HCT116 (cell line): ENCODE measurements around the gene PLEKHG5. TPM values are rescaled to one million over a fixed set of nuclear protein-coding genes. Genes with fewer than 3 reads are reported as not detected.

ENCODE experiments used
- ATAC-seq: fragments of 200-7000 bp; cut with Tn5 transposase; 2 replicates; pipeline ENCODE4 v1.9.1; 2020; ENCODE audit warnings: mild to moderate bottlenecking, moderate library complexity
- BruUV-seq: library from RNA; stranded (reverse); fragments of 400-500 nt; replicated peaks from 2 replicates; lab custom pipeline; 2021; lab: Mats Ljungman, UMichigan
- CTCF ChIA-PET: fragments of 300-600 bp; sonication (Branson Sonifier 250); formaldehyde crosslinking; loops from one replicate; lab custom pipeline; 2021; ENCODE audit warnings: antibody characterized with exemption; lab: Charles Lee
- POLR2A ChIA-PET: fragments of 300-600, 350-600 bp; sonication (Branson Sonifier 250); formaldehyde crosslinking; loops from one replicate; lab custom pipeline; 2021; ENCODE audit warnings: antibody characterized with exemption; lab: Charles Lee
- RAD21 ChIA-PET, 2 experiments: fragments of 300-600 bp; sonication (Branson Sonifier 250); formaldehyde crosslinking; loops; one replicate each; lab custom pipeline; 2023; ENCODE audit warnings: low total read pairs in 2 of 2; ENCODE audit not compliant: uncharacterized antibody in 2 of 2, unreplicated experiment in 2 of 2, low non-redundant PET in 1 of 2; lab: Charles Lee
- DNase-seq: peaks from one replicate; pipeline ENCODE4 v3.0.0-alpha.2; 2010; ENCODE audit warnings: low read depth, low spot score
- H2AFZ ChIP-seq: fragments of 200-600 bp; shearing (Covaris generic), sonication (generic); 2 replicates; pipeline ENCODE4 v1.6.1; 2017; ENCODE audit warnings: low read depth, mixed run types, mixed read lengths, antibody characterized with exemption, low read length; ENCODE audit not compliant: poor library complexity, severe bottlenecking
- H3K27ac ChIP-seq: 2 replicates; pipeline ENCODE4 v1.5.1; 2012; ENCODE audit warnings: low read depth, low read length
- H3K27me3 ChIP-seq: fragments of 200-600 bp; sonication (generic); 2 replicates; pipeline ENCODE4 v1.6.1; 2016; ENCODE audit warnings: mixed run types, low read length, mixed read lengths; ENCODE audit not compliant: insufficient read depth
- H3K36me3 ChIP-seq, 2 experiments: fragments of 200-500 bp in 1 of 2; fragments of 200-600 bp in 1 of 2; sonication (Bioruptor generic) in 1 of 2; sonication (generic) in 1 of 2; 2 replicates each; pipeline versions ENCODE4 v1.5.1 to v1.6.1; 2014 to 2016; ENCODE audit warnings: low read length in 2 of 2, inconsistent platforms in 1 of 2, mixed read lengths in 1 of 2, mixed run types in 1 of 2; ENCODE audit not compliant: insufficient read depth in 2 of 2, control insufficient read depth in 1 of 2
- H3K4me1 ChIP-seq, 2 experiments: fragments of 200-600 bp in 1 of 2; sonication (generic) in 1 of 2; 2 replicates each; pipeline versions ENCODE4 v1.5.1 to v1.6.1; 2012 to 2017; ENCODE audit warnings: low read length in 2 of 2, inconsistent platforms in 1 of 2, mild to moderate bottlenecking in 1 of 2, mixed read lengths in 1 of 2, mixed run types in 1 of 2, moderate library complexity in 1 of 2; ENCODE audit not compliant: insufficient read depth in 2 of 2, control insufficient read depth in 1 of 2
- H3K4me2 ChIP-seq: fragments of 200-600 bp; sonication (generic); 2 replicates; pipeline ENCODE4 v1.6.1; 2017; ENCODE audit warnings: mixed run types, low read length, mixed read lengths
- H3K4me3 ChIP-seq, 2 experiments: fragments of 200-600 bp in 1 of 2; sonication (generic) in 1 of 2; replicated peaks in 1 of 2; 2 replicates each; pipeline ENCODE4 v1.5.1; 2011 to 2016; ENCODE audit warnings: low read length in 2 of 2, control low read depth in 1 of 2, low read depth in 1 of 2, mild to moderate bottlenecking in 1 of 2, mixed read lengths in 1 of 2, mixed run types in 1 of 2
- H3K79me2 ChIP-seq: fragments of 200-600 bp; sonication (generic); 2 replicates; pipeline ENCODE4 v1.6.1; 2017; ENCODE audit warnings: mild to moderate bottlenecking, mixed run types, low read length, moderate library complexity, mixed read lengths; ENCODE audit not compliant: insufficient read depth
- H3K9ac ChIP-seq: fragments of 200-600 bp; sonication (generic); 2 replicates; pipeline ENCODE4 v1.6.1; 2016; ENCODE audit warnings: low read length, mixed read lengths
- H3K9me2 ChIP-seq: fragments of 200-600 bp; sonication (generic), shearing (Covaris generic); 2 replicates; pipeline ENCODE4 v1.6.1; 2017; ENCODE audit warnings: mixed run types, mild to moderate bottlenecking, moderate library complexity; ENCODE audit not compliant: insufficient read depth
- H3K9me3 ChIP-seq, 2 experiments: fragments of 200-500 bp in 1 of 2; fragments of 200-600 bp in 1 of 2; sonication (Bioruptor generic) in 1 of 2; sonication (generic) in 1 of 2; 2 replicates each; pipeline ENCODE4 v1.6.1; 2014 to 2017; ENCODE audit warnings: low read length in 2 of 2, mixed read lengths in 2 of 2, inconsistent platforms in 1 of 2, low read depth in 1 of 2, mild to moderate bottlenecking in 1 of 2, mixed run types in 1 of 2, moderate library complexity in 1 of 2; ENCODE audit not compliant: control insufficient read depth in 1 of 2, insufficient read depth in 1 of 2
- H4K20me1 ChIP-seq: fragments of 200-600 bp; sonication (generic), shearing (Covaris generic); 2 replicates; pipeline ENCODE4 v1.6.1; 2017; ENCODE audit warnings: mixed run types, mild to moderate bottlenecking, moderate library complexity; ENCODE audit not compliant: insufficient read depth
- CEBPB ChIP-seq: IDR thresholded peaks from 2 replicates; pipeline ENCODE4 v1.6.1; 2012; ENCODE audit warnings: low read depth
- EGR1 ChIP-seq: IDR thresholded peaks from 2 replicates; pipeline ENCODE4 v1.6.1; 2012; ENCODE audit warnings: low read depth
- ELF1 ChIP-seq: IDR thresholded peaks from 2 replicates; pipeline ENCODE4 v1.6.1; 2012; ENCODE audit warnings: low read depth, borderline replicate concordance
- RAD21 ChIP-seq: IDR thresholded peaks from 2 replicates; pipeline ENCODE4 v1.6.1; 2012; ENCODE audit warnings: low read depth, mild to moderate bottlenecking
- REST ChIP-seq: IDR thresholded peaks from 2 replicates; pipeline ENCODE4 v1.6.1; 2012; ENCODE audit warnings: low read depth
- SP1 ChIP-seq: IDR thresholded peaks from 2 replicates; pipeline ENCODE4 v1.6.1; 2012; ENCODE audit warnings: low read depth
- SRF ChIP-seq: IDR thresholded peaks from 2 replicates; pipeline ENCODE4 v1.6.1; 2012; ENCODE audit warnings: low read depth
- TCF7L2 ChIP-seq: IDR thresholded peaks from 2 replicates; pipeline ENCODE4 v1.7.0; 2011; ENCODE audit warnings: borderline replicate concordance, inconsistent platforms; ENCODE audit not compliant: insufficient read depth, insufficient read length; ENCODE audit errors: extremely low read depth
- intact Hi-C: fragments of 100-400 bp; cut with micrococcal nuclease; formaldehyde crosslinking; loops from 2 replicates; pipeline ENCODE4 v1.10.0; 2022
- total RNA-seq: library from RNA; stranded (reverse); gene quantifications from one replicate; pipeline ENCODE4 v1.2.1, GENCODE V29; 2021; ENCODE audit not compliant: unreplicated experiment
- TF ChIP-seq, protein P1 (sequence below): IDR thresholded peaks from 2 replicates; pipeline ENCODE4 v1.6.1; 2012

Gene PLEKHG5
- total RNA-seq, 1 experiment from 2014 or later: 33.0 TPM

- H3K4me1 ChIP-seq: peaks cover 8 to 19% of the 10 kb centered on the region in 2 experiments; a peak in 3 of 4 replicates
- ChIA-PET CTCF (interaction anchor here (1.3 kb wide), 1 partner anchor 12 kb away, joined by 4 read pairs; no protein-coding TSS in a partner anchor), RAD21 (no interaction called here), POLR2A (no interaction called here)
- no peak overlapping the region for H2AFZ ChIP-seq
- H3K9me2 ChIP-seq: no peaks in the 10 kb centered on the region
- no peak overlapping the region for H3K27ac ChIP-seq
- TF ChIP-seq TCF7L2: no peak
- TF ChIP-seq, protein P1, sequence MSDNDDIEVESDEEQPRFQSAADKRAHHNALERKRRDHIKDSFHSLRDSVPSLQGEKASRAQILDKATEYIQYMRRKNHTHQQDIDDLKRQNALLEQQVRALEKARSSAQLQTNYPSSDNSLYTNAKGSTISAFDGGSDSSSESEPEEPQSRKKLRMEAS: no peak
- TF ChIP-seq SP1: no peak
- no peak for TF ChIP-seq ELF1
- TF ChIP-seq RAD21: no peak
- TF ChIP-seq CEBPB: no peak
- TF ChIP-seq SRF: no peak
- TF ChIP-seq EGR1: no peak
- no peak for TF ChIP-seq REST
- H4K20me1 ChIP-seq: no peaks in the 10 kb centered on the region
- intact Hi-C loops: no loop called here
- H3K9ac ChIP-seq: no peak overlapping the region
- H3K36me3 ChIP-seq: no peaks in the 10 kb centered on the region
- ATAC-seq: no peak
- no peaks in the 10 kb centered on the region for H3K9me3 ChIP-seq
- no peak overlapping the region for H3K4me3 ChIP-seq
- no peak overlapping the region for H3K4me2 ChIP-seq
- no TSS peak for BruUV-seq
- H3K27me3 ChIP-seq: no peaks in the 10 kb centered on the region
- DNase-seq: no peak
- H3K79me2 ChIP-seq: no peaks in the 10 kb centered on the region; the same call in 1 of the 2 replicates
These were observed 7.7 kb downstream of the PLEKHG5 start for GRCh38 chr1:6483761-6484117.
